Measurements from ENCODE around the gene JSRP1.

GRCh38 chr19:2282862-2283237 lies 26.6 kb upstream of the JSRP1 start:
- TF ChIP-seq, protein P1, sequence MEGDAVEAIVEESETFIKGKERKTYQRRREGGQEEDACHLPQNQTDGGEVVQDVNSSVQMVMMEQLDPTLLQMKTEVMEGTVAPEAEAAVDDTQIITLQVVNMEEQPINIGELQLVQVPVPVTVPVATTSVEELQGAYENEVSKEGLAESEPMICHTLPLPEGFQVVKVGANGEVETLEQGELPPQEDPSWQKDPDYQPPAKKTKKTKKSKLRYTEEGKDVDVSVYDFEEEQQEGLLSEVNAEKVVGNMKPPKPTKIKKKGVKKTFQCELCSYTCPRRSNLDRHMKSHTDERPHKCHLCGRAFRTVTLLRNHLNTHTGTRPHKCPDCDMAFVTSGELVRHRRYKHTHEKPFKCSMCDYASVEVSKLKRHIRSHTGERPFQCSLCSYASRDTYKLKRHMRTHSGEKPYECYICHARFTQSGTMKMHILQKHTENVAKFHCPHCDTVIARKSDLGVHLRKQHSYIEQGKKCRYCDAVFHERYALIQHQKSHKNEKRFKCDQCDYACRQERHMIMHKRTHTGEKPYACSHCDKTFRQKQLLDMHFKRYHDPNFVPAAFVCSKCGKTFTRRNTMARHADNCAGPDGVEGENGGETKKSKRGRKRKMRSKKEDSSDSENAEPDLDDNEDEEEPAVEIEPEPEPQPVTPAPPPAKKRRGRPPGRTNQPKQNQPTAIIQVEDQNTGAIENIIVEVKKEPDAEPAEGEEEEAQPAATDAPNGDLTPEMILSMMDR (IDR thresholded peaks at IDR 0.05; ENCODE audit: poor library complexity, severe bottlenecking), result no peak
- no peak for TF ChIP-seq REST (IDR thresholded peaks at IDR 0.05; ENCODE audit: borderline replicate concordance)
- no peak for TF ChIP-seq POLR2AphosphoS5 (IDR thresholded peaks at IDR 0.05)
- no peak for TF ChIP-seq EZH2 (IDR thresholded peaks at IDR 0.05; ENCODE audit: borderline replicate concordance, insufficient read depth, low read length, poor library complexity, severe bottlenecking)
- TF ChIP-seq EP300 (conservative IDR thresholded peaks at IDR 0.05; ENCODE audit: poor library complexity, severe bottlenecking), result no peak
- TF ChIP-seq RAD21 (conservative IDR thresholded peaks at IDR 0.05), result no peak
- TF ChIP-seq TAF1 (IDR thresholded peaks at IDR 0.05; ENCODE audit: low read depth), result no peak
- TF ChIP-seq SMC3 (conservative IDR thresholded peaks at IDR 0.05; ENCODE audit: poor library complexity), result no peak

Measured in neural cell (in vitro differentiated cells).